GM19025 (cell line): ENCODE measurements around the gene PTK7.
"Not testable (repeated sequence)": the region's sequence is repeated elsewhere in the genome, so short reads cannot be mapped to it uniquely, and the experiment has no call there.

Experiments used
- ATAC-seq: cut with Tn5 transposase; IDR thresholded peaks from one replicate; pipeline ENCODE4 v1.9.1; 2021; ENCODE audit warnings: mild to moderate bottlenecking, low read depth, moderate library complexity; ENCODE audit not compliant: unreplicated experiment

PTK7 gene

DNA sequence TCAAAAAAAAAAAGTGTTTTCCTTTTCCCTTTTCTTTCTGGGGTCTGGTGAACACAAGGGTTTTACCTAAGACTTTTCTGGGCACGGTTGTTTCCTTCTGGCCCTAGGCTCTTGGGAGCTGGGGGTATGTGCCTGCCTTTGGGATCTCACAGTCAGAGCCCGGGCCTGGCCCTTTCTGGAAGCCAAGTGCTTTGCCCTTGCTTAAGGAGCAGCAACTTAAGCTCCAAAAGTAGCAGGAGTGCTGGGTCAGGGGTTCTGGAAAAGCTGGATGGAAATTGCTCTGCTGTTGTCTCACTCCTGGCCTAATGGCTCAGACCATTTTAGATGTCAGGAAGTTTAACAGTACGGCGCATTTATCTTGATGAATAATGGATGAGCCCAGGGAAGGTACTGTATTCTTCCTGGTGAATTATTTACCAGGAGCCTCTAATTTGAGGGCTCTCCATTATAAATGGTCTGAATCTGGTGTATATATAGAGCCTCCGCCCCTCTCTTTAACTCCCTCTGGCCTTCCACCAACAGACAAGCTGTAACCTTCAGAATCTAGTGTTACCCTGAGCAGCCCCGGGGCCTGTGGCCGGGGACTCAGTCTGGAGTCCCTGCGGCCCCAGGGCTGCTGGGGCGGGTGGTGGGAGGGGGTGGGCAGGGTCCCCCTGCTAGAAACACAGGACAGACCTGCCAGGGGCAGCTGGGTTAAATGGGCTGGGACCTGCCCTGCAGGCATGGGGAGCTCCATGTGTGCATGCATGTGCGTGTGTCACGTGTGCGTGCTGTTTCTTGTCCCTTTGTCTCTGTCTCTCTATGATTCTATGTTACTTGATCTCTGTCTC lies 37.5 kb downstream of the PTK7 start:
- no peak for ATAC-seq

DNA sequence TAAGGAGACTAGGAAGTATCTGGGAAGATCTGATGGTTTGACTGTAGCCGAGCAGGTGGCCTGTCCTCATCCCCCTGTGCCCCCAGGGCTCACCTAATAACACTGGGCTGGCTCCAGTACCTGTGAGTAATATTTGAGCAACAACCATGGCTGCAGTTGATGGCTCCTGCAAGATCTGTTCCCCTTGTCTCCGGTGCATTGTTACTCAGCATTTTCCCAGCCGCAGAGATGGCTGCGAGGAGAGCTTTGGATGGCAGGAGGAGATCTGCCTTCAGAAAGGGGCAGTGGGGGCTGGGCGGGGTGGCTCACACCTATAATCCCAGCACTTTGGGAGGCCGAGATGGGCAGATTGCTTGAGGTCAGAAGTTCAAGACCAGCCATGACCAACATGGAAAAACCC lies 39.3 kb downstream of the PTK7 start:
- no peak for ATAC-seq

DNA sequence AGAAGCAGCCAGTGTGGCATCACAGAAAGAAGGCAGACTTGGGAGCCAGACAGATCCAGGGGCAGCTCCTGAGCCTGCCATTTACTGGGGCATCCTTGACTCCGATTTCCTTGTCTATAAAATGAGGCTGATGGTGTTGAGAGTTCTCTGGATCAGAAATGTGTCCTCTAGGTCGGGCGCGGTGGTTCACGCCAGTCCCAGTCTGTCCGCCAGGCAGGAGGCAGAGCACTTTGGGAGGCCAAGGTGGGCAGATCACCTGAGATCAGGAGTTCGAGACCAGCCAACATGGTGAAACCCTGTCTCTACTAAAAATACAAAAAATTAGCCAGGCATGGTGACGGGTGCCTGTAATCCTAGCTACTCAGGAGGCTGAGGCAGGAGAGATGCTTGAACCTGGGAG lies 41.4 kb downstream of the PTK7 start:
- not testable (repeated sequence) for ATAC-seq

DNA sequence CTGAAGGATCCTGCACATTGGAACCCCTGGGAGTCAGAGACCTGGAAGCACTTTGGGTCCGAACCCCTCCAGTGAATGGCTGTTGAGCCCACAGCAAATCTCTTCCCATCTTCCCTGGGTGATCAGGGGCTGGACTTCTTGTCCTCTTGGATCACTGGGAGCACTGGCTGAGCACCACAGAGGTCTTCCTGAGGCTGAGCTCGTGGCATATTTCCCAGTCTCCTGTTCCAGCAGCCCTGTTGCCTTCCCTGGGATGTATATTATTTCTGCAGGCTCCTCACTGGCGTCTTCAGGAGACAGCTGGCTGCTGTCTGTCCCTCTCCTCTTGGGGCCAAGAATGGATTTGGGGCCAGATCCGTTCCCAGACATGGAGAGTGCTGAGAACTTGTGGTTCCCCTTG lies 43.4 kb downstream of the PTK7 start:
- no peak for ATAC-seq

DNA sequence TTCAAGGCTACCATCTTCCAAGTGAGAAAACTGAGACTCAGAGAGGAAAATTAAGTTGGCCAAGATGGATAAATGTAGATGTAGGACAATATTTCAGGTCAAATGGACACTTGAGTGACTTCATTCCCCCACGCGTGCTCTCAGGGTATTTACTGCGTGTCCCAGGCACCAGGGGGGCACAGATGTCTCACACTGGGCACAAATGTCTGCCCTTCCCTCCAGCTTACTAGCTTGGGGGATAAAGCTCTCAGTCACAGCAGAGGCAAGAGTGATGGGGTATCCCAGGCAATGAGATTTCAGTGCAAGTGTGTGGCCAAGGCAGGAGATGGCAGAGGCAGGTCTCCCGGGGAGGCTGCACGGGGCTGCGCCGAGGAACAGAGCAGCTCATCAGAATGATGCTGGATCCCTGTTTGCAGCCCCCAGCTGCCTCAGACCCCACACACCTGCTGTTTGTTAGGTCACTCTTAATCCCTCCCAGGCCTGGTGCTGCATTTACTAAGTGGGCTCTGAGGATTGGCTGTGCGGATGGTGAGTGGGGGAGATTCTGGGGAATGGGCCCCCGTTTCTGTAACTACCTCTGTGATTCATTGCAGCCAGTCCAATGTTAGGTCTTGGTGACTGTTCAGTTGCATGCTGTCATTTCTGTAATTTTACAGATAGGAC lies 44.1 kb downstream of the PTK7 start:
- ATAC-seq: no peak

DNA sequence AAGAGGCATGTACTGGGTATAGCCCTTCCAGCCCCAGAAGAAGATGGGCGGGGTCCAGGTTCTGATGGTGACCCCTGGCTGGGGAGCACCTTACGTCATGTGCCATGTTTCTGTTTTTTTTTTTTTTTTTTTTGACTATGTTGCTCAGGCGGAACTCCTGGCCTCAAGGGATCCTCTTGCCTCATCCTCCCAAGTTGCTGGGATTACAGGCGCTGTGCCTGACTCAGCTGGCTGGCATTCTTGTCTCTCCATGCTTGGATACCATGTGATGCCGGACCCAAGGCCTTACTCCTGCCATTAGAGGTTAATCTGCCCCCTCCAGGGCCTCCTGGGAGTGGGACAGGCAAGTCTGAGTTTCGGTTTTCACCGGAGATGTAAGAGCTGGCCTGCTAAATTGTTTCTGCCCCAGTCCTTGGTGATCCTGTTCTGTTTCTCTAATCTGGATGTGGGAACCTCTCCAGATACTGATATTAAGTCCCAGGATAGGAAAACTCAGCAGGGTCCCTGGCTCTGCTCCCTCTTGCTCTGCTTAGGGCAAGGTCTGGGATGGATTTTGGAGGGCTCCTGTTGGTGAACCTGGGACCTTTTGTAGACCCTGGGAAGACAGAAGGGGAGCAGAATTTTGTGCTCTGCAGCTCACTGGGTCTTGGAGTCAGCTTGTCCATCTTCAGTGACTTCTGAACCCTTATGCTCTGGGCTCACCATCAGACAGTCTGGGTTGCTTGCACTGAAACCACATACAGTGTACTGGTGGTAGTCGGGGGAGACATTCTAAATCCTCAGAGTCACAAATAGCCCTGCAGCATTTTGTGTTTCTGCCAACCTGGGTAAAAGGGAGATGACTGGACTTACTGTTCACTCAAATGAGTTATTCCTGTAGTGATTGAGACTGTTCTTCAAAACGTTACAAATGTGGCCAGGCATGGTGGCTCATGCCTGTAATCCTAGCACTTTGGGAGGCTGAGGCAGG lies 45.1 kb downstream of the PTK7 start:
- no peak for ATAC-seq

DNA sequence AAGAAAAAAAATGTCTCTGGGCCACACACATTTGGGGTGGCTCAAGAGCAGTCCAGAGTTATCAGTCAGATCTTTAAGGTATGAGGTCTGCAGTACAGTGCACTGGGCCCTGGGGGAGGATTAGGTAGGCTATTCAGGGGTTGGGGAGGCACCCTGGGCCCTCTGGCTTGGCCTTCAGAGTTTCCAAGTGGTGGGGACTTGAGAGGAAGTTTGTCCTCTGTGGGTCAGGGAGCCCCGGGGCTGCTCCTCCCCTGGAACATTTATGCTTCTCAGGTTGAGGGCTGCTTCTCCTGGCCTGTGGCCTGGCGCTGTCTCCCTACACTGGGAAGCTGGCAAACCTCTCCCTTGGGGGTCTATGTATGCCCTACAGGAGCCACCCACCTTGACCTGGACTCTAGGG lies 46.0 kb downstream of the PTK7 start:
- ATAC-seq: no peak

DNA sequence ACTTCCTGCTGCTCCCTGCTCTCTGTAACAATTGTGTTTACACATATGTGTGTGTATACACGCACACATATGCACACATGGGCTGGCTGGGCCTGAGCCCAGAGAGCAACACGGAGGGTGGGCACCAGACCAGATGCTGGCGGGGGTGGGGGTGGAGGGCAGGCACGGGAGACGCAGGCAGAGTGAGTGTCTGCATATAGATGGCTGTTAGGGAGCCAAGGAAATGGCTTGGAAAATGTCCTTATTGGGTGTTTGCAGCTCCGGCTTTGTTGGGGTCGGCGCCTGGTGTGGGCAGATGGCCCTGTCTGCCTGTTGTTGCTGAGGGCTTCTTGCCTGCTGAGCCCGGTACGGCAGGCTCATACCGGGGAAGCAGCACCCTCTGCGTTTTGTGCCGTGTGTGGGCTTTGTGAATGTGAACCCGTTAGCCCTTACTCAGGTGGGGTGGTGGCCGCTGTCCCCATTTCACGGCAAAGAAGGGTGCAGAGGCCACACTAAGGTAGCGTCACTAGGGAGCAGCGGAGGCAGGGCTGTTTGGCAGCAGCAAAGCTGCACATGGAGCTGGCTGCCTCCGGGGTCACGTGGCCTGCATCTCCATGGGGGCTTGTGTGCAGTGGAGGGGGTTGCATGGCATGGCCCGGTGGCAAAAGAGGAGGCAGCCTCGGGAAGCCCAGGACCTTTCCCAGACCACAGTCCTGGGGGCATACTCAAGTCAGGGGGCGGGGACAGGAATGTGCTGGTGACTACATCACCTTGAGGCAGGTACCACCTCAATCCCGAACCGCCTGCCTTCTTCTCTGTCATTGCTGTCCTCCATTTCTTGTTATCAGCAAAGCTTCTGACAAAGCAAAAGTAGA lies 47.6 kb downstream of the PTK7 start:
- no peak for ATAC-seq

DNA sequence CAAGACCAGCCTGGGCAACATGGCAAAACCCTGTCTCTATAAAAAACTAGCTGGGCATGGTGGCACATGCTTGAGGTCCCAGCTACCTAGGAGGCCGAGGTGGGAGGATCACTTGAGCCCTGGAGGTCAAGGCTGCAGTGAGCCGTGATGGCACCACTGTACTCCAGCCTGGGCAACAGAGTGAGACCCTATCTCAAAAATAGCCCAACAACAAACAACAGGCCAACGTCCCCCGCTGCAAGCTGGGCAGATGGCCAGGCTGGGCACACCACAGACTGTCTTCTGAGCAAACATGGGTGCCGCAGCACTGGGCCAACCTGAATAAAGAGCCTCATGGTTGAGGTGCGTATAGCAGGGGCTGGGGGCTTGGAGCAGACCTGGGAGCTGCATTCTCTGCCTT lies 48.4 kb downstream of the PTK7 start:
- no peak for ATAC-seq

DNA sequence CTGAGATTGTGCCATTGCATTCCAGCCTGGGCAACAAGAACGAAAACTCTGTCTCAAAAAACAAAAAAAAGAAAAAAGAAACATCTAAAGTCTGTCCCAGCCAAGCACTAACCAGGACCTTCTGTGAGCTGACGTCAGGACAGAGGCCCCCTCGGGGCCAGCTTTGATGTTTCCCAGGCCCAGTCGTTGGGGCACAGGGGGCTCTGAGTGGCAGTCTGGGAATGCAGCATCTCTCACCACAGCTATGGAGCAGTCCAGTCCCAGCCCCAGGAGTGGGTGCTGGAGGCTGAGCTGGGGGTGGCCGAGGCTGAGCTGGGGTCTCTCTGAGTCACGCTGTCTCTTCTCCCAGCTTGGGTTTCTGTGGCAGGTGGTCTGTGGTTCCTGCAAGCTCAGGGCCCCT lies 49.0 kb downstream of the PTK7 start:
- no peak for ATAC-seq

DNA sequence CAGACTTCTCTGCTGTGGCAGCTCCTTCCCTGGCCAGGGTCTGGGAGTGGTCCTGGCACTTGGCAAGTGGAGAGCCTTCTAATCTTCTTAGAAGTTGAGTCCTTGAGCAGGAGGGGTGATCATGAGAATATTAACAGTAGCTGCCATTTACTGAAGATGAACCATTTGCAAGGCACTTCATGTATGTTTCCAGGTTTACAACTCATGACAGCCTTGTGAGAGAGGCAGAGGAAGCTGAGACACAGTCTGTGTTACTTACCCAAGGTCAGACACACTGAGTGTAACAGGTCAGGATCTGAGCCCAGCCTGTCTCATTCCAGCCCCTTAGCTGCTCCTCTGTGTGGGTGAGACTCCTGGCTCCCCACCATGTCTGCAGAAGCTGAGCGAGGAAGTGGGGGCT lies 49.4 kb downstream of the PTK7 start:
- no peak for ATAC-seq

DNA sequence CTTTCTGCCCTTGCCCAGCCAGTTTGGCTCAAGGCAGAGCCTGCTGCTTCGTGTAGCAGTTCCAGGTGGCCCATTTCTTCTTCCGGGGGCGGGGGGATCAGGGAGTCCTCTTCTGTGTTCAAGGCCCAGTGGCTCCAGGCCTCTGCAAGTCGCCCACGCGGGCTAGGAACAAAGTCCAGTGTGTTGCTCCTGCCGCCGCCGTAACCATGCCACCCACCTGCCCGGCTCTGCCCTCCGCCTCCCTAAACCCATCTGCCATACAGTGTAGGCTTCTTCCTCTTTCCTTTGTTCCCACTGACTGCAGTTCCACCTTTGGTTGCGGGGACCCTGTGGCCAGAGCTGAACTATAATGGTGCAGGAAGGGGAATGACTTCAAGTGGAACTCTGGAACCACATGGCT lies 51.1 kb downstream of the PTK7 start:
- no peak for ATAC-seq

DNA sequence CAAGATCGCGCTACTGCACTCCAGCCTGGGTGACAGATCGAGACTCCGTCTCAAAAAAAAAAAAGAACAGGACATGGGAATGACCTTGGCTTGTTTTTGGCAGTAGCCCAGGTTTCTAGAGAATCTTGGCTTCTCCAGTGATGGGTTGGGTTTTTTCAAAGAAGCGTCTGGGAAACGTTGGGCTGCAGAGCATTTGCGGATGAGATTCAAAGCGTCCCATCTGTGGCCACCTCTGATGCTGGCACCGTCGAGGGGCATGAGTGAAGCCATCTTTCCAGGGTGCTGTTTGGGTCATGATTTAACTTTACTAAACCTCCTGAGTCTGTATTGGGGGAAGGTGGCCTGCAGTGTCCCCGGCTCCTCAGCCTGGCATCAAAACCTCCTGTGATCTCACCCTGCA lies 51.8 kb downstream of the PTK7 start:
- ATAC-seq: no peak

DNA sequence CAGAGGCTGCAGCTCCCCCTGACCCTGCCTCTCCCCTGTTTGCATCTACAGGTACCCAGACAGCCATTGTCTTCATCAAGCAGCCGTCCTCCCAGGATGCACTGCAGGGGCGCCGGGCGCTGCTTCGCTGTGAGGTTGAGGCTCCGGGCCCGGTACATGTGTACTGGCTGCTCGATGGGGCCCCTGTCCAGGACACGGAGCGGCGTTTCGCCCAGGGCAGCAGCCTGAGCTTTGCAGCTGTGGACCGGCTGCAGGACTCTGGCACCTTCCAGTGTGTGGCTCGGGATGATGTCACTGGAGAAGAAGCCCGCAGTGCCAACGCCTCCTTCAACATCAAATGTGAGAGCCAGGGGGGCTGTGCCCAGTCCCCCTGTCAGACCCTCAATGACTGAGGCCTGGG lies 52.8 kb downstream of the PTK7 start:
- no peak for ATAC-seq

DNA sequence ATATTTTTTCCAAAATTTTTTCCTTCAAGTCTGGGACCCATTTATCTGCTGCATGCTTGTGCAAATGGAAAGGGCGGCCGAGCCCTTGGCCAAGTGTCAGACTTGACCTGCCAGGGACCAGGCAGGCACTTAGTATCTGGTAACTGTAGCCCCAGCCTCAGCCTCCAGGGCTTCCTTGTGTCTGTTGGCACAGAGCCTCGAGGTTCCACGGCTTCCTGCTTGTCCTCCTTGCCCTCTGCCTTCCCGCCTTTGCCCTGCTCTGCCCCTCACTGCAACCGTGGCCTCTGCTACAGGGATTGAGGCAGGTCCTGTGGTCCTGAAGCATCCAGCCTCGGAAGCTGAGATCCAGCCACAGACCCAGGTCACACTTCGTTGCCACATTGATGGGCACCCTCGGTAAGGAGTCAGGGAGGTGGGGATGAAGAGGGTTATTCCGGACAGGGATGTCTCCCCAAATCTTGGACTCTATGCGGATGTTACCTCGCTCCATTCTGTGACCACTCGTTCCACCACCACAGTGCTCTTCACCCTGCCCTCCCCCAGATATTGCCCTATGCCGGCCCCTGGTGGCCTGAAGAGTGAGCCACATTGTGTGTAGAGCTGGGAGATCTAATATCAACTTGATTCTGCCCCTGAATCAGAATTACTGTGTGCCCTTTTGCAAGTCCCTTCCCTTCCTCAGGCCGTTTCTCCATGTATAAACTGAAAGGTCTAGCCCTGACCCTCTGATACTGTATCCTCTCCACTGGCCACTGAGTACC lies 53.5 kb downstream of the PTK7 start:
- ATAC-seq: no peak

DNA sequence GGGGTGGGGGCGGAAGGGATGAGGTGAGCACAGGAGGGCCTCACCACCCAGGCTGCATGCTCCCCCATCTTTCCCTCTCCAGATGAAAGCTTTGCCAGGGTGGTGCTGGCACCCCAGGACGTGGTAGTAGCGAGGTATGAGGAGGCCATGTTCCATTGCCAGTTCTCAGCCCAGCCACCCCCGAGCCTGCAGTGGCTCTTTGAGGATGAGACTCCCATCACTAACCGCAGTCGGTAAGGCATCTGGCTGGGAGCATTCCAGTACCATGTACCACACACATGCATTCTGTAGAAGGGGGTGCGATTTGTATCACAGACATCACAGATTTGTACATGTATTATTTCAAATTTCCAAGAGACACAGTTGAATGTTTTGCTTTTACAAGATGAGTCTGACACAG lies 54.3 kb downstream of the PTK7 start:
- ATAC-seq: no peak

DNA sequence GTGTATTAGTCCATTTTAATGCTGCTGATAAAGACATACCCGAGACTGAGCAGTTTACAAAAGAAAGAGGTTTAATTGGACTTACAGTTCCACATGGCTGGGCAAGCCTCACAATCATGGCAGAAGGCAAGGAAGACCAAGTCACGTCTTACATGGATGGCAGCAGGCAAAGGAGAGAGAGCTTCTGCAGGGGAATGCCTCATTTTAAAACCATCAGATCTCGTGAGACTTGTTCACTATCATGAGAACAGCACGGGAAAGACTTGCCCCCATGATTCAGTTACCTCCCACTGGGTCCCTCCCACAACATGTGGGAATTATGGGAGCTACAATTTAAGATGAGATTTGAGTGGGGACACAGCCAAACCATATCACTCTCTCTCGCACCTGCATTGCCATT lies 55.3 kb downstream of the PTK7 start:
- ATAC-seq: not testable (repeated sequence)

DNA sequence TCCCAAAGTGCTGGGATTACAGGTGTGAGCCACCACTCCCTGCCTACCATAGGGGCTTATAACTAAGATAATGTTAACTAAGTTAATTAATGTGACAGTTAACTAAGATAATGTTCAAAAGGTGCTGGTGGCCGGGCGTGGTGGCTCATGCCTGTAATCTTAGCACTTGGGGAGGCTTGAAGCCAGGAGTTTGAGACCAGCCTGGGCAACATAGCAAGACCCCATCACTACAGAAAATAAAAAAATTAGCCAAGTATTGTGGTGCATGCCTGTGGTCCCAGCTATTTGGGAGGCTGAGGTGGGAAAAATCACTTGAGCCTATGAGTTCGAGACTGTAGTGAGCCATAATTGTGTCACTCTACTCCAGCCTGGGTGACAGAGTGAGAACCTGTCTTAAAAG lies 62.2 kb downstream of the PTK7 start:
- ATAC-seq: no peak

DNA sequence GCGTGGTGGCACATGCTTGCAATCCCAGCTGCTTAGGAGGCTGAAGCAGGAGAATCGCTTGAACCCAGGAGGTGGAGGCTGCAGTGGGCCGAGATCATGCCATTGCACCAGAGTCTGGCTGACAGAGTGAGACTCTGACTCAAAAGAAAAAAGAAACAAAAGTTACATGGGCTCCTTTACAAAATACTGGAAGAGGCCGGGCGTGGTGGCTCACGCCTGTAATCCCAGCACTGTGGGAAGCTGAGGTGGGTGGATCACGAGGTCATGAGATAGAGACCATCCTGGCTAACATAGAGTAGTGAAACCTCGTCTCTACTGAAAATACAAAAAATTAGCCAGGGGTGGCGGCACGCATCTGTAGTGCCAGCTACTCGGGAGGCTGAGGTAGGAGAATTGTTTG lies 63.9 kb downstream of the PTK7 start:
- ATAC-seq: not testable (repeated sequence)
